NCI-H1105 treated with DMSO at 0.1 percent for 48 hours (cell line): ENCODE results near the gene PDPK1.
"Not testable (repeated sequence)": the region's sequence is repeated elsewhere in the genome, so short reads cannot be mapped to it uniquely, and the experiment has no call there.

Experiments
- DNase-seq: peaks from one replicate; lab custom pipeline; 2025; lab: John Stamatoyannopoulos, UW

PDPK1 gene

DNA sequence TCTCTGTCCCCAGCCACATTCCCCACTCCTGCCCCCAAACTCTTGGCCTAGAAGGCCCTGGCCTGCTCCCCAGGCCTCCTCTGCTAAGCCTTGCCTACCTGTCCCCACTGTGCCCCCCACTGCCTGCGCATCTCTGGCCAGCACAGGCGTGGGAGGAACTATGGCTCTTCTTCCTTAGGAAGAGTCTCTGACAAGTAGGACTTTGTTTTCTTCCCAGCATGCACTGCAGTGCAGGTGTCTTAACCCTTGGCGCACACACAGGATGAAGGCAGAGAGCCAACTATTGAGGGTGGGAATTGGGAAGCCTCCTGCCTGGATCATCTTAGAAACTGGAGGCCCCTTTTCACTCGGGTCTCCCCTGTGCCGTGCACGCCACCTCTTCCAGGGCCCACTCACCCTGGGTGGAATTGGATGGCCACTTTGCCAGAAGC, 14.0 kb upstream of the PDPK1 start:
- no peak for DNase-seq

- no peak for DNase-seq
These were observed 13.4 kb upstream of the PDPK1 start for GRCh38 chr16:2524339-2524938.

- DNase-seq = no peak
These were observed 11.7 kb upstream of the PDPK1 start for GRCh38 chr16:2526135-2526534.

DNA sequence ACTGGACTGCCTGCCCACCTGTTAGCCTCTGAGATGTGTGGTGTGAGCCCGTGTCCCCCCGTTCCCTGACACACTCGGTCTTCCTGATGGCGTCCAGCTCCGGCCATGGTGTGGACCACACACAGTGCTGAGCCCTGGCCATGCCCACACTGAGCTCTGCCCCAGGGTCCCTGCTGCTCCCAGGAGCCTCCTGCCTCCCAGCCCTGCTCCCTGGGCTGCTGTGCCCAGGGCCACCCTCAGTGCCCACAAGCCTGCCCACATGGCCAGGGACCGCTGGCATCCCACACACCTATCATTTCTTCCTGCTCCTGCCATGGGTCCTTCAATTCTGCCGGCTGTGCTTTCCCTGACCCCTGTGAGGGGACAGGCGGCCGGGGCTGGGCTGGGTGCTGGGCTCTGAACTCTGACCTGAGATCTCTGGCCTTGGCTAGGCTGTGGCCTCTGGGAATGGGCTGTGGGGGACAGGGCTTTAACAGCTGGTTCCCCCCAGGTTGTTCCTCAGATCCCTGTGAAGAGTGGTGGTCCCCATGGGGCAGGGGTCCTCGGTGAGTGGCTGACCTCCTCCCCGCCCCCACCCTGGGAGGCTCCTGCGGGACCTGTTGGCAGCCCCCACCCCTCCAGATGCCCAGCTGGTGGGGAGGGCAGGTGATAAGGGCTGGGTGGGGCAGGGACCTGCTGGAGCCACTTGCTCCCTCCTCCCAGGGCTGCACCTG, 10.6 kb upstream of the PDPK1 start:
- DNase-seq = no peak

GRCh38 chr16:2527784-2528100, 10.1 kb upstream of the PDPK1 start:
- no peak for DNase-seq

DNA sequence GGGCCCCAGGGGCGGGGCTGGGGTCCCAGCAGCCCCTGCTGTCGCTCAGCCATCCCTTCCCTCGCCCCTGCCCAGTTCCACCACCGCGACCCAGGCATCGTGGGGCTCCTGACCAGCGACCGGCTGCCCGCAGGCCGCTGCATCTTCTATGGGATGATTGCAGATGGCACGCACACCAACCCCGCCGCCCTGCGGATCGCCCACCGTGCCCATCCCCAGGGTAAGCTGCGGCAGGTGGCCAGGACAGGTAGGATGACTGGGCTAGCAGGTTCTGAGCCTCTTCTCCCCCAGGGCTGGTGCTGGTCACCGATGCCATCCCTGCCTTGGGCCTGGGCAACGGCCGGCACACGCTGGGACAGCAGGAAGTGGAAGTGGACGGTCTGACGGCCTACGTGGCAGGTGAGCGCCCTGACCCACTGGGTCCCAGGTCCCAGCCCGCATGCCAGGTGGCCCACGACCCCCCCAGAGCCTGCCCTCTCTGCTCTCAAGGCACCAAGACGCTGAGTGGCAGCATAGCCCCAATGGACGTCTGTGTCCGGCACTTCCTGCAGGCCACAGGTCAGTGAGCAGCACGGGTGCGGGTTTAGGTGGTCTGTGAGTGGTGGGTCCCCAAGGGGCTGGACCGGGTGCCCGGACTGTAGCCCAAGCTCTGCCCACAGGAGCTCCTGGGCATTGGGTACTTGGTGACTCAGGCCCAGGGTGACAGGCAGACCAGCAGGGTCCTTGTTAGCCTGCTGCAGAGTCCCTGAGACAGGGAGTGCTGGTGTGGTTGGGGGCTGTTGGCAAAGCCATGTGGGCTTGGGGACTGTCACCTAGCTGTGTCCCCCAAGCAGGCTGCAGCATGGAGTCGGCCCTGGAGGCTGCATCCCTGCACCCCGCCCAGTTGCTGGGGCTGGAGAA, 9.4 kb upstream of the PDPK1 start:
- no peak for DNase-seq

DNA sequence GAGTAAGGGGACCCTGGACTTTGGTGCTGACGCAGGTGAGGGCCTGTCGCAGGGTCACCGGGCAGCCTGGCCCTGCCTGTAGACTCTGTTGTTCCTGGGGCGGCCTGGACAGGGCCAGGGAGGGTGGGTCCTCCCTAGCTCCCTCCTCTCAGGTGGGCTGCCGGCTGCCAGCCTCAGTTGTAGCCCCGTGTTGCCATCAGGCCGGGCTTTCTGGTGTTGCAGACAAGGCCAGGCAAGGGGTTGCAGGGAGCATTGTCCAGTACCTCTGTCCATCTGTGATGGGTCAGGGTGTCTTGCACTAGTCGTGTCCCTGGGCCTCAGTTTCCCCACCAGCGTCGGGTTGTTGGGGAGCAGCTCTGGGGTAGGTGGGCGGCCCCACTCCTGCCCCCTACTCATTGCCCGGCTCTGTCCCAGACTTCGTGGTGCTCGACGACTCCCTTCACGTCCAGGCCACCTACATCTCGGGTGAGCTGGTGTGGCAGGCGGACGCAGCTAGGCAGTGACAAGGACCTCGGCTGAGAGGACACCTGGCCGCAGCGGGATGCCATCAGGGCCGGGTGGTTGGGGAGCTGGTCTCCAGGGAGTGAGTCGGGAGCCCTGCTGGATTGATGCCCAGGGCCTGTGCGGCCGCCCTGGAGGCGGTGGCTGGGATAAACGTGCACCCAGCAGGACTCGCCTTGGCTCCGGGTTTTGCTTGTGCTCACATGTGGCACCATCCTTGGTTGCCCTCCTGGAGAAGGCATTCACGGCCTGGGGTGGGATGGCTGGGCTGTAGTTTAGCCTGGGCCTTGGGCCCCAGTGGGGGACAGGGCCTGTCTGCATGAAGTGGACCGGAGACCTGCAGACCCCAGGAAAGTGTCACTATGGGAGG, 8.5 kb upstream of the PDPK1 start:
- no peak for DNase-seq

DNA sequence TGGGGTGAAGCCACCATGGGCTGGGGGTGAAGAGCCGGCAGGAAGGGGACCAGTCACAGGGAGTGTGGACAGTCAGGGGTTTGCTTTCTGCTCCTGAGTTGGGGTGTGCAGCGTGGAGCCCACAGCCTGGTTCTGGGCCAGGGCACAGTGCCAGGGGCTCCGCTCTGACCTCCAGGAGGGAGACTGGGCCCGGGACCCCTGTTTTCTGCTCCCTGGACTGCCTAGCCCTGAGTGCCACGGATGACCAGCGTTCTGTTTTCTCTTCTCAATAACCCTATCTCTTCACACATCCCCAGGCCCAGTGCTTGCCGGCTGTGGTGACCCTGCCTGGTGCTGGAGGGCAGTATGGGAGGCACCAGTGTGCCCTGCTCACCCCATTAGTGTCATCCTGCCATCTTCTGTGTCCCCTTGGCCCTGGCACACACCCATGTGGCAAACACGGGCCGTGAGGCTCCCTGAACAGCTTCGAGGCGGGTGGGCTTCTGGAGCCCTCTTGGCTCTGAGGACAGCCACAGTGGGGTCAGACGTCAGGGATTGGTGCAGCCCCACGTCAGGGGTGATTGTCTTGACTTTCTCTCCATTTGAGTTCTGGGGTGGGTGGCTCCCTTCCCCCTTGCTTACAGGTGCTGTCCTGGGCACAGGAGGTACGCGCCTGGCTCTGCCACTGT, 7.7 kb upstream of the PDPK1 start:
- DNase-seq = no peak

GRCh38 chr16:2530629-2531318, 7.0 kb upstream of the PDPK1 start:
- DNase-seq = no peak

DNA sequence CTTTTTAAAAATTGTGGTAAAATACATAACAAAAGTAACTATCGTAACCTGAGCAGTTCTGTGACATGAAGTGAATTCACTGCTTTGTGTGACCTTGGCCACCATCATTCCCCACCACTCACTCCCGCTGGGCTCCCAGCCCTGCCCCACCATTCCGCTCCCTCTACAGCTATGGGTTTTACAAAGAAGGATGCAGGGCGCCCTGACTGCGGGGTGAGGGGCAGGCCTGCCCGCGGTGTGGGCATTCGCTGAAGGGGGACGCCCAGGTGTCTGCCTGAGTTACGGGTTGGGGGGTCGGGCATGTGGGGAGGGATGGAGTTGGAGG, 6.5 kb upstream of the PDPK1 start, which contains the start of gene CEMP1:
Gene CEMP1 (minus strand): TSS at position 38 of the 325 bp plus-strand sequence. CDS start 335 bp downstream, outside the sequence.
- no peak for DNase-seq

- peak; percentile 75 for DNase-seq
These were observed 5.9 kb upstream of the PDPK1 start for GRCh38 chr16:2531696-2532493.

GRCh38 chr16:2532494-2533141, 5.2 kb upstream of the PDPK1 start:
- DNase-seq = peak; percentile 40

DNA sequence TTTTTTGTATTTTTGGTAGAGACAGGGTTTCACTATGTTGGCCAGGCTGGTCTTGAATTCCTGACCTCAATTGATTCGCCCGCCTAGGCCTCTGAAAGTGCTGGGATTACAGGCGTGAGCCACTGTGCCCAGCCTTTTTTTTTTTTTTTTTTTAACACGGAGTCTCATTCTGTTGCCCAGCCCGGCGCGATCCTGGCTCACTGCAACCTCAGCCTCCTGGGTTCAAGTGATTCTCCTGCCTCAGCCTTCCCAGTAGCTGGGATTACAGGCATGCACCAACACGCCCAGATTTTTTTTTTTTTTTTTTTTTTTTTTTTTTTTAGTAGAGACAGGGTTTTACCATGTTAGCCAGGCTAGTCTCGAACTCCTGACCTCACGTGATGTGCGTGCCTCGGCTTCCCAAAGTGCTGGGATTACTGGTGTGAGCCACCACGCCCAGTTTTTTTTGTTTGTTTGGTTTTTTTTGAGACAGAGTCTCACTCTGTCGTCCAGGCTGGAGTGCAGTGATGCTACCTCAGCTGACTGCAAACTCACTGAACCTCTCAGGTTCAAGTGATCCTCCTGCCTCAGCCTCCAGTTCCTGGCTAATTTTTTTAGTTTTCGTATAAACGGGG, 4.6 kb upstream of the PDPK1 start:
- not testable (repeated sequence) for DNase-seq

DNA sequence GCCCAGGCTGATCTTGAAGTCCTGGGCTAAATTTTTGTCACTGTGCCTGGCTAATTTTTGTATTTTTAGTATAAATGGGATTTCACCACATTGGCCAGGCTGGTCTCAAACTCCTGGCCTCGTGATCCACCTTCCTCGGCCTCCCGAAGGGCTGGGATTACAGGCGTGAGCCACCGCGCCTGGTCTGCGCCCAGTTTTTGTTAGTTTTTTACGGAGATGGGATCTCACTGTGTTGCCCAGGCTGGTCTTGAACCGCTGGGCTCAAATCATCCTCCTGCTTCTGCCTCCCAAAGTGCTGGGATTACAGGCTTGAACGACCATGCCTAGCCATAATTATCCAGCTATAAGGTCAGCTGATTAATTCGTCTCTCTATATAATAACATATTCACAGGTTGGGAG, 3.9 kb upstream of the PDPK1 start:
- DNase-seq = no peak

DNA sequence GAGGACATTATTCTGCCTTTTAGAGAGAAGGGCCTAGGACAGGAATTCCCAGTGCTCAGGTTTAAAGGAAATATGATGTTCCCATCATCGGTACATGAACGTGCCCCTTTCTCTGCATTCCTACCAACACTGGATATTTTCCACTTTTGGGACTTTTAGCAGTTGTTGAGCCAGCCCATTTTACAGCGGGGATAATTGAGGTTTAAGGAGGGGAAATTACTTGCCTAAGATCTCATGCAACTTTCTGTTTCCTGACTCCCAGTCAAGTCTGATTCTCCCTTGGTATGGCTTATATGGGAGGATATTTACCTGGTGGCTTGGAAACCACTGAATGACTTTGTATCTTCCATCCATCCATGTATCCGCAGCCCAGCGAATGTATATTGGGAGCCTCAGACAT, 3.5 kb upstream of the PDPK1 start:
- DNase-seq = not testable (repeated sequence)

DNA sequence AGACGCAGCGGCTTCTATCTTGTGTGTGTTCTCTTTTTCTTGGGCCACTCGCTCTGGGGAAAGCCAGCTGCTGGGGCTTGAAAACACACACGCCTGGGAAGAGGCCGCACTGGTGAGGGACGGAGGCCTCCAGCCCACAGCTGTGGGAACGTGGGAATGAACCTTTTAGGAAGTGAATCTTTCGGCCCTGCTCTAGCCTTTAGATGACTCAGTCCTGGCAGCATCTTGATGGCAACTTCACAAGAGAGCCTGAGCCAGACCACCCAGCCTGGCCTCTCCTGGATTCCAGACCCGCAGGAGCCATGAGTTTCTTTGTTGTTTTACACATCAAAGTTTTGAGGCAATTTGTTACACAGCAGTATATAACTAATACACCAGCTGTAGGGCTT, 2.2 kb upstream of the PDPK1 start:
- DNase-seq = no peak

- DNase-seq = not testable (repeated sequence)
These were observed 1.5 kb downstream of the PDPK1 start for GRCh38 chr16:2539192-2539844.

DNA sequence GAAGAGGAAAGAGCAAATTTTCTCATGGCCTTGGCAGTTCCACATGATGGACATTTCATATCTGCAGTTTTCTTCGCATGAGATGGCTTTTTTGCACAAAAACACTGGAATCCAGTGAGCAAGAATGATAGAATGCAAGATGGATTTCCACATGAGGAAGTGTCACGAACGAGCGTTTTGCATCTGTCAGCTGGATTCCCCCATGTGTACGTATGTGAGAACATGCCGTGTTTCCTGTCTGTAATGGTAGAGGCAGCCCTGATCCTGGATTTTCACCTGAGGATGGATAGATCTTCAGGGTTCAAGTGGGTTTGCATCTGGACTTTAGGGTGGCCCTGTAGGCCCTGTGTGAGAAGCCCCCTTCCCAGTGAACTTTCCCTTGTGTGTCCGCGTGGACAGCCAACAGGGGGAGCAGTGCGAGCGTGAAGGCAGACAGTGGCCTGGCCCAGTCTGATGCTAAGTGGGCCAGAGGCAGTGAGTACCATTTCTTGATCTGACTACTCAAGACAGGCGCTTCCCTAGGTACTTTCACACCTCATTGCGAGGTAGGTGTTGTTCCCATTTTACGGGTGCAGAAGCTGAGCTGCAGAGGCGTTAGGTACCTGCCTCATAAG, 2.1 kb downstream of the PDPK1 start:
- not testable (repeated sequence) for DNase-seq
